Measurements from ENCODE around the gene PRKAB1.

The PRKAB1 gene

GRCh38 chr12:119714614-119715267 lies 46.8 kb downstream of the PRKAB1 start:
- no peak overlapping the region for H3K4me2 ChIP-seq (ENCODE audit: low read depth, low read length)
- no peaks in the 10 kb centered on the region for H3K4me1 ChIP-seq (ENCODE audit: low read length)
- TF ChIP-seq CTCF (IDR thresholded peaks at IDR 0.05; ENCODE audit: low read length): no peak
- TF ChIP-seq EZH2phosphoT487 (IDR thresholded peaks at IDR 0.05; ENCODE audit: low read length): no peak
- H3K4me3 ChIP-seq (ENCODE audit: low read length): no peak overlapping the region
- H3F3A ChIP-seq (ENCODE audit: insufficient read depth, low read length): no peaks in the 10 kb centered on the region
- no peaks in the 10 kb centered on the region for H4K20me1 ChIP-seq (ENCODE audit: insufficient read depth, low read length)
- H3K9ac ChIP-seq (ENCODE audit: low read length): no peak overlapping the region
- H3K36me3 ChIP-seq (replicated peaks; ENCODE audit: insufficient read depth, low read length): no peaks in the 10 kb centered on the region
- no peak for DNase-seq
- no peak overlapping the region for H3K27ac ChIP-seq (ENCODE audit: low read length)
- no peaks in the 10 kb centered on the region for H3K9me2 ChIP-seq (replicated peaks; ENCODE audit: insufficient read depth, low read length)
- H3K79me2 ChIP-seq (ENCODE audit: low read length): no peaks in the 10 kb centered on the region
- no peaks in the 10 kb centered on the region for H3K9me3 ChIP-seq (replicated peaks; ENCODE audit: insufficient read depth, low read length)
- H2AFZ ChIP-seq (ENCODE audit: low read length): no peak overlapping the region
- no peaks in the 10 kb centered on the region for H3K27me3 ChIP-seq (replicated peaks; ENCODE audit: insufficient read depth, low read length)

GRCh38 chr12:119715268-119715620 lies 47.3 kb downstream of the PRKAB1 start:
- Histone ChIP-seq H2AFZ (ENCODE audit: low read length) (no peak overlapping the region), H3K4me2 (ENCODE audit: low read depth, low read length) (no peak overlapping the region), H3K4me3 (ENCODE audit: low read length) (no peak overlapping the region), H3K9me3 (replicated peaks; ENCODE audit: insufficient read depth, low read length) (no peaks in the 10 kb centered on the region), H4K20me1 (ENCODE audit: insufficient read depth, low read length) (no peaks in the 10 kb centered on the region), H3K27ac (ENCODE audit: low read length) (no peak overlapping the region), H3K4me1 (ENCODE audit: low read length) (no peaks in the 10 kb centered on the region), H3K9ac (ENCODE audit: low read length) (no peak overlapping the region), H3K79me2 (ENCODE audit: low read length) (no peaks in the 10 kb centered on the region), H3K27me3 (replicated peaks; ENCODE audit: insufficient read depth, low read length) (no peaks in the 10 kb centered on the region), H3F3A (ENCODE audit: insufficient read depth, low read length) (no peaks in the 10 kb centered on the region), H3K9me2 (replicated peaks; ENCODE audit: insufficient read depth, low read length) (no peaks in the 10 kb centered on the region), H3K36me3 (replicated peaks; ENCODE audit: insufficient read depth, low read length) (no peaks in the 10 kb centered on the region)
- no peak for DNase-seq
- TF ChIP-seq CTCF (IDR thresholded peaks at IDR 0.05; ENCODE audit: low read length): no peak

GRCh38 chr12:119718141-119718540 lies 50.2 kb downstream of the PRKAB1 start:
- Histone ChIP-seq H4K20me1 (ENCODE audit: insufficient read depth, low read length) (no peaks in the 10 kb centered on the region), H3K27me3 (replicated peaks; ENCODE audit: insufficient read depth, low read length) (no peaks in the 10 kb centered on the region), H3K4me2 (ENCODE audit: low read depth, low read length) (no peak overlapping the region), H2AFZ (ENCODE audit: low read length) (no peak overlapping the region), H3K79me2 (ENCODE audit: low read length) (no peaks in the 10 kb centered on the region), H3K36me3 (replicated peaks; ENCODE audit: insufficient read depth, low read length) (no peaks in the 10 kb centered on the region), H3K27ac (ENCODE audit: low read length) (no peak overlapping the region), H3F3A (ENCODE audit: insufficient read depth, low read length) (no peaks in the 10 kb centered on the region), H3K9ac (ENCODE audit: low read length) (no peak overlapping the region), H3K4me3 (ENCODE audit: low read length) (no peak overlapping the region), H3K9me3 (replicated peaks; ENCODE audit: insufficient read depth, low read length) (no peaks in the 10 kb centered on the region), H3K4me1 (ENCODE audit: low read length) (no peaks in the 10 kb centered on the region), H3K9me2 (replicated peaks; ENCODE audit: insufficient read depth, low read length) (no peaks in the 10 kb centered on the region)
- no peak for DNase-seq
- TF ChIP-seq EZH2 (optimal IDR thresholded peaks at IDR 0.05; ENCODE audit: low read depth, low read length) (no peak), EZH2phosphoT487 (IDR thresholded peaks at IDR 0.05; ENCODE audit: low read length) (no peak), CTCF (IDR thresholded peaks at IDR 0.05; ENCODE audit: low read length) (no peak)
